Peyer's patch (tissue), 4 donors: Measurements from ENCODE around the gene MXD3. TPM values are rescaled to one million over a fixed set of nuclear protein-coding genes. Genes with fewer than 3 reads are reported as not detected.

Source experiments
- DNase-seq, 3 donors: peaks; one replicate each; pipeline ENCODE4 v3.0.0-alpha.2; 2017 to 2019
- H3K27ac ChIP-seq, 4 donors: fragments of 200-600 bp; sonication (generic); one replicate each; pipeline ENCODE4 v1.5.1; 2016 to 2019
- H3K27me3 ChIP-seq, 2 donors: fragments of 200-600 bp; sonication (generic); one replicate each; pipeline ENCODE4 v1.5.1; 2019
- H3K36me3 ChIP-seq, 3 donors: fragments of 200-600 bp; sonication (generic); one replicate each; pipeline ENCODE4 v1.5.1; 2016 to 2019
- H3K4me1 ChIP-seq, 4 donors: fragments of 200-600 bp; sonication (generic); one replicate each; pipeline ENCODE4 v1.5.1; 2016 to 2019
- H3K4me3 ChIP-seq, 4 donors: fragments of 200-600 bp; sonication (generic); 1 replicate in 3 of 4; 2 replicates in 1 of 4; pipeline ENCODE4 v1.5.1; 2016 to 2019; ENCODE audit warnings: mild to moderate bottlenecking in 1 of 4
- H3K9me3 ChIP-seq, 4 donors: fragments of 200-600 bp; sonication (generic); one replicate each; pipeline ENCODE4 v1.5.1; 2016 to 2019; ENCODE audit warnings: mild to moderate bottlenecking in 1 of 4
- CTCF ChIP-seq, 6 experiments: fragments of 450-650 bp in 4 of 6; fragments of 200-600 bp in 2 of 6; sonication (generic) in 1 of 6; IDR thresholded peaks; one replicate each; pipeline ENCODE4 v1.5.1; 2017 to 2019; ENCODE audit warnings: antibody characterized with exemption in 6 of 6, mild to moderate bottlenecking in 3 of 6, moderate library complexity in 1 of 6
- POLR2A ChIP-seq, 2 donors: fragments of 450-650 bp; IDR thresholded peaks; one replicate each; pipeline ENCODE4 v1.5.1; 2017; ENCODE audit warnings: antibody characterized with exemption in 2 of 2, mild to moderate bottlenecking in 2 of 2, moderate library complexity in 2 of 2
- total RNA-seq, 4 donors: library from RNA; depleted of rRNA; stranded (reverse); fragments of >200 nt; gene quantifications; one replicate each; pipeline ENCODE4 v1.1.0, GENCODE V29; 2016

MXD3 gene
- total RNA-seq, 4 donors from 2014 or later, result 6.8 to 25.8 (median 18.5) TPM

- H3K27me3 ChIP-seq, result no peaks in the 10 kb centered on the region
- DNase-seq, result peak in 2 of 3 donors; percentile 85 to 89
- TF ChIP-seq CTCF (IDR thresholded peaks at IDR 0.05), result no peak
- no peak for TF ChIP-seq POLR2A (IDR thresholded peaks at IDR 0.05)
- H3K36me3 ChIP-seq, result peaks cover 0 to 25% (median 0%) of the 10 kb centered on the region in 3 donors
- peaks cover 3 to 53% (median 33%) of the 10 kb centered on the region in 4 donors for H3K4me1 ChIP-seq
- peak overlapping the region; percentile 76 to 96 (median 84) for H3K4me3 ChIP-seq
- H3K27ac ChIP-seq, result peak overlapping the region; percentile 85 to 92 (median 90)
- no peaks in the 10 kb centered on the region for H3K9me3 ChIP-seq
Observed at GRCh38 chr5:177304392-177305119, 7.1 kb downstream of the MXD3 start.

- Histone ChIP-seq H3K9me3 (no peaks in the 10 kb centered on the region), H3K27me3 (no peaks in the 10 kb centered on the region), H3K36me3 (peaks cover 0 to 25% (median 0%) of the 10 kb centered on the region in 3 donors), H3K4me3 (peak overlapping the region; percentile 76 to 96 (median 84)), H3K4me1 (peaks cover 3 to 58% (median 33%) of the 10 kb centered on the region in 4 donors), H3K27ac (peak overlapping the region; percentile 85 to 92 (median 90))
- no peak for DNase-seq
- no peak for TF ChIP-seq POLR2A (IDR thresholded peaks at IDR 0.05)
- no peak for TF ChIP-seq CTCF (IDR thresholded peaks at IDR 0.05)
Observed at GRCh38 chr5:177303925-177304391, 7.7 kb downstream of the MXD3 start.

- DNase-seq, result peak; percentile 92 to 96 (median 92)
- Histone ChIP-seq H3K27me3 (no peaks in the 10 kb centered on the region), H3K4me3 (peak within 1 kb of the TSS; percentile 76 to 96 (median 84)), H3K36me3 (peaks cover 0 to 25% (median 0%) of the 10 kb centered on the region in 3 donors), H3K4me1 (peaks cover 3 to 58% (median 33%) of the 10 kb centered on the region in 4 donors), H3K27ac (peak within 1 kb of the TSS; percentile 85 to 92 (median 90)), H3K9me3 (no peaks in the 10 kb centered on the region)
- TF ChIP-seq CTCF (IDR thresholded peaks at IDR 0.05), result peak in 5 of 6 experiments; percentile 0 to 38 (median 27)
- TF ChIP-seq POLR2A (IDR thresholded peaks at IDR 0.05), result peak; percentile 58 to 70
Observed at GRCh38 chr5:177303121-177303924, 8.4 kb downstream of the MXD3 start, which contains the start of the genes PRELID1 and RAB24. PRELID1 (plus strand) TSS chr5:177303799; CDS start chr5:177303986, 187 bp downstream. RAB24 (minus strand) TSS chr5:177303719; CDS start chr5:177303288, 431 bp downstream.

GRCh38 chr5:177302354-177303110 is 9.2 kb downstream of the MXD3 start:
- DNase-seq, result peak in 1 of 3 donors; percentile 16
- TF ChIP-seq POLR2A (IDR thresholded peaks at IDR 0.05), result no peak
- TF ChIP-seq CTCF (IDR thresholded peaks at IDR 0.05), result peak in 2 of 6 experiments; percentile 24 to 28
- Histone ChIP-seq H3K27ac (peak overlapping the region; percentile 85 to 92 (median 90)), H3K4me3 (peak overlapping the region; percentile 76 to 96 (median 84)), H3K9me3 (no peaks in the 10 kb centered on the region), H3K4me1 (peaks cover 3 to 58% (median 31%) of the 10 kb centered on the region in 4 donors), H3K36me3 (peaks cover 0 to 20% (median 0%) of the 10 kb centered on the region in 3 donors), H3K27me3 (no peaks in the 10 kb centered on the region)
